HepG2 (cell line): ENCODE data around the gene PCNT. TPM values are rescaled to one million over a fixed set of nuclear protein-coding genes. Genes with fewer than 3 reads are reported as not detected.
A peak's percentile ranks its signal among the peaks of the same experiment; 100 is the strongest.

Source experiments
- CEBPB ChIP-seq: IDR thresholded peaks from 2 replicates; pipeline ENCODE4 v1.6.1; 2011; ENCODE audit warnings: low read depth, low read length, improper control_type of control experiment, borderline replicate concordance
- ERF ChIP-seq: IDR thresholded peaks from 2 replicates; pipeline ENCODE4 v1.6.1; 2018; ENCODE audit warnings: missing biosample characterization, missing genetic modification reagents
- FOXA1 ChIP-seq, 2 experiments: fragments of 450-650 bp in 1 of 2; sonication (generic) in 1 of 2; formaldehyde crosslinking in 1 of 2; IDR thresholded peaks; 2 replicates each; pipeline versions ENCODE4 v1.4.0 to v1.6.1; 2016 to 2020; ENCODE audit warnings: missing genetic modification reagents in 1 of 2
- MXD1 ChIP-seq: sonication (generic); formaldehyde crosslinking; IDR thresholded peaks from 2 replicates; pipeline ENCODE4 v1.4.0; 2020; ENCODE audit warnings: mild to moderate bottlenecking, missing genetic modification reagents
- RNF2 ChIP-seq: fragments of 450-650 bp; conservative IDR thresholded peaks from 2 replicates; pipeline ENCODE4 v1.6.1; 2016; ENCODE audit warnings: low read depth
- SNAPC4 ChIP-seq: sonication (generic); formaldehyde crosslinking; IDR thresholded peaks from 2 replicates; pipeline ENCODE4 v1.4.0; 2020; ENCODE audit warnings: mild to moderate bottlenecking, missing genetic modification reagents
- TAF1 ChIP-seq: sonication (generic); formaldehyde crosslinking; IDR thresholded peaks from 2 replicates; pipeline ENCODE4 v1.4.0; 2020; ENCODE audit warnings: missing genetic modification reagents
- TEAD3 ChIP-seq: optimal IDR thresholded peaks from 2 replicates; pipeline ENCODE3; 2016; ENCODE audit warnings: borderline replicate concordance
- USF2 ChIP-seq, 2 experiments: sonication (generic) in 1 of 2; formaldehyde crosslinking in 1 of 2; IDR thresholded peaks; 2 replicates each; pipeline versions ENCODE4 v1.5.1 to v1.6.1; 2011 to 2020; ENCODE audit warnings: borderline replicate concordance in 1 of 2, low read depth in 1 of 2, low read length in 1 of 2, mild to moderate bottlenecking in 1 of 2, missing genetic modification reagents in 1 of 2, moderate library complexity in 1 of 2
- ZFP37 ChIP-seq: sonication (generic); formaldehyde crosslinking; IDR thresholded peaks from 2 replicates; pipeline ENCODE4 v1.4.0; 2020; ENCODE audit warnings: missing genetic modification reagents, borderline replicate concordance
- ZFP91 ChIP-seq: sonication (generic); formaldehyde crosslinking; IDR thresholded peaks from 2 replicates; pipeline ENCODE4 v1.9.0; 2022; ENCODE audit warnings: missing genetic modification reagents, mild to moderate bottlenecking, borderline replicate concordance
- ZMYM4 ChIP-seq: sonication (generic); formaldehyde crosslinking; IDR thresholded peaks from 2 replicates; pipeline ENCODE4 v1.8.1; 2023; ENCODE audit warnings: mild to moderate bottlenecking, missing genetic modification reagents
- ZNF280B ChIP-seq: sonication (generic); formaldehyde crosslinking; IDR thresholded peaks from 2 replicates; pipeline ENCODE4 v1.5.0; 2020; ENCODE audit warnings: missing genetic modification reagents, mild to moderate bottlenecking, borderline replicate concordance
- ZNF292 ChIP-seq: sonication (generic); formaldehyde crosslinking; IDR thresholded peaks from 2 replicates; pipeline ENCODE4 v1.8.1; 2022; ENCODE audit warnings: mild to moderate bottlenecking, low read depth, missing genetic modification reagents, borderline replicate concordance
- ZNF510 ChIP-seq: sonication (generic); formaldehyde crosslinking; IDR thresholded peaks from 2 replicates; pipeline ENCODE4 v1.4.0; 2020; ENCODE audit warnings: low read depth, mild to moderate bottlenecking, missing genetic modification reagents
- ZNF883 ChIP-seq: sonication (generic); formaldehyde crosslinking; IDR thresholded peaks from 2 replicates; pipeline ENCODE4 v1.5.1; 2020; ENCODE audit warnings: mild to moderate bottlenecking, missing genetic modification reagents; ENCODE audit errors: not compliant biosample characterization
- polyA plus RNA-seq, 8 experiments: library from polyadenylated mRNA; depleted of rRNA in 3 of 8; stranded (reverse) in 7 of 8; unstranded in 1 of 8; fragments of >200 nt; fragmentation: Illumina TruSeq in 4 of 8; extraction: Trizol in 4 of 8; gene quantifications; 2 replicates each; pipeline versions ENCODE4 v1.2.1 to v1.2.3, GENCODE V29; 2011 to 2016; ENCODE audit warnings: low read depth in 4 of 8, missing spikeins in 1 of 8, mixed read lengths in 1 of 8; ENCODE audit not compliant: insufficient read depth in 1 of 8
- total RNA-seq, 5 experiments: library from RNA; depleted of rRNA; stranded (reverse); fragments of >200 nt; fragmentation: Illumina TruSeq; extraction: Trizol; gene quantifications; 2 replicates each; pipeline ENCODE4 v1.2.3, GENCODE V29; 2016; ENCODE audit warnings: low read depth in 1 of 5

Gene PCNT
- total and polyA plus RNA-seq, 2 of the 13 experiments (the other 11 are each of a cell fraction or from before 2014, with no cell fraction given) = 5.6 to 12.4 TPM

GRCh38 chr21:46295996-46296752, 27.8 kb upstream of the PCNT start (continued):
- TF ChIP-seq ZFP91 (CRISPR knock-in tag) (0 out of 2 replicates have a peak, but pooled peaks have one; percentile 14), ZNF292 (CRISPR knock-in tag) (no peak), ZFP37 (no peak), ERF (peak; percentile 38; the same call in 1 of the 2 replicates), MXD1 (CRISPR knock-in tag) (peak; percentile 75; the same call in 1 of the 2 replicates), ZNF280B (CRISPR knock-in tag) (0 out of 2 replicates have a peak, but pooled peaks have one; percentile 19), ZNF510 (no peak), RNF2 (peak; percentile 55; the same call in 1 of the 2 replicates), USF2 (IDR thresholded peaks at IDR 0.05; ENCODE audit: low read depth, low read length) (peak; percentile 83), USF2 (CRISPR knock-in tag; IDR thresholded peaks at IDR 0.05; ENCODE audit: borderline replicate concordance) (peak; percentile 83; the same call in 1 of the 2 replicates), ZMYM4 (CRISPR knock-in tag) (0 out of 2 replicates have a peak, but pooled peaks have one; percentile 10), CEBPB (no peak), ZNF883 (CRISPR knock-in tag) (peak; percentile 31), TAF1 (peak; percentile 38; the same call in 1 of the 2 replicates), FOXA1 (IDR thresholded peaks at IDR 0.05) (no peak), FOXA1 (CRISPR knock-in tag; IDR thresholded peaks at IDR 0.05) (0 out of 2 replicates have a peak, but pooled peaks have one; percentile 17), SNAPC4 (CRISPR knock-in tag) (no peak), TEAD3 (peak; percentile 9)
